HepG2 (cell line): ENCODE measurements around the gene NPBWR2. TPM values are rescaled to one million over a fixed set of nuclear protein-coding genes. Genes with fewer than 3 reads are reported as not detected.

Experiments
- CEBPG ChIP-seq: IDR thresholded peaks from 2 replicates; pipeline ENCODE4 v1.6.1; 2016
- FOXA1 ChIP-seq, 2 experiments: fragments of 450-650 bp in 1 of 2; sonication (generic) in 1 of 2; formaldehyde crosslinking in 1 of 2; IDR thresholded peaks; 2 replicates each; pipeline versions ENCODE4 v1.4.0 to v1.6.1; 2016 to 2020; ENCODE audit warnings: missing genetic modification reagents in 1 of 2
- MAZ ChIP-seq, 2 experiments: sonication (generic) in 1 of 2; formaldehyde crosslinking in 1 of 2; IDR thresholded peaks; 2 replicates each; pipeline versions ENCODE4 v1.5.0 to v1.6.1; 2012 to 2020; ENCODE audit warnings: low read depth in 2 of 2, mild to moderate bottlenecking in 2 of 2, borderline replicate concordance in 1 of 2, improper control_type of control experiment in 1 of 2, low read length in 1 of 2, missing genetic modification reagents in 1 of 2, moderate library complexity in 1 of 2
- NFE2L2 ChIP-seq: fragments of 150-350 bp; IDR thresholded peaks from 2 replicates; pipeline ENCODE4 v1.6.1; 2014; ENCODE audit warnings: low read length
- RBM22 ChIP-seq: fragments of 200-400 bp; formaldehyde crosslinking; optimal IDR thresholded peaks from 2 replicates; pipeline ENCODE3; 2017; ENCODE audit warnings: mild to moderate bottlenecking, low read length, moderate library complexity
- SNAI1 ChIP-seq: sonication (generic); formaldehyde crosslinking; IDR thresholded peaks from 2 replicates; pipeline ENCODE4 v1.5.0; 2020; ENCODE audit warnings: mild to moderate bottlenecking, missing genetic modification reagents, borderline replicate concordance
- ZNF431 ChIP-seq: sonication (generic); formaldehyde crosslinking; IDR thresholded peaks from 2 replicates; pipeline ENCODE4 v1.9.0; 2022; ENCODE audit warnings: missing genetic modification reagents, low read depth, mild to moderate bottlenecking, borderline replicate concordance
- ZNF775 ChIP-seq: sonication (generic); formaldehyde crosslinking; IDR thresholded peaks from 2 replicates; pipeline ENCODE4 v1.4.0; 2020; ENCODE audit warnings: missing genetic modification reagents, mild to moderate bottlenecking, moderate library complexity, borderline replicate concordance
- polyA plus RNA-seq, 8 experiments: library from polyadenylated mRNA; depleted of rRNA in 3 of 8; stranded (reverse) in 7 of 8; unstranded in 1 of 8; fragments of >200 nt; fragmentation: Illumina TruSeq in 4 of 8; extraction: Trizol in 4 of 8; gene quantifications; 2 replicates each; pipeline versions ENCODE4 v1.2.1 to v1.2.3, GENCODE V29; 2011 to 2016; ENCODE audit warnings: low read depth in 4 of 8, missing spikeins in 1 of 8, mixed read lengths in 1 of 8; ENCODE audit not compliant: insufficient read depth in 1 of 8
- total RNA-seq, 5 experiments: library from RNA; depleted of rRNA; stranded (reverse); fragments of >200 nt; fragmentation: Illumina TruSeq; extraction: Trizol; gene quantifications; 2 replicates each; pipeline ENCODE4 v1.2.3, GENCODE V29; 2016; ENCODE audit warnings: low read depth in 1 of 5
- TF ChIP-seq, protein P1 (sequence below): sonication (generic); formaldehyde crosslinking; IDR thresholded peaks from 2 replicates; pipeline ENCODE4 v1.5.0; 2020; ENCODE audit warnings: mild to moderate bottlenecking, missing genetic modification reagents, moderate library complexity
- TF ChIP-seq, protein P2 (sequence below): sonication (generic); formaldehyde crosslinking; conservative IDR thresholded peaks from 2 replicates; pipeline ENCODE4 v1.4.0; 2020; ENCODE audit warnings: missing genetic modification reagents
- TF ChIP-seq, protein P3 (sequence below): sonication (generic); formaldehyde crosslinking; IDR thresholded peaks from 2 replicates; pipeline ENCODE4 v1.5.0; 2020; ENCODE audit warnings: mild to moderate bottlenecking, missing genetic modification reagents, borderline replicate concordance
- TF ChIP-seq, protein P4 (sequence below): sonication (generic); formaldehyde crosslinking; conservative IDR thresholded peaks from 2 replicates; pipeline ENCODE4 v1.5.0; 2020; ENCODE audit warnings: missing genetic modification reagents

The NPBWR2 gene
- total and polyA plus RNA-seq, 2 of the 13 experiments (the other 11 are each of a cell fraction or from before 2014, with no cell fraction given): not detected

DNA sequence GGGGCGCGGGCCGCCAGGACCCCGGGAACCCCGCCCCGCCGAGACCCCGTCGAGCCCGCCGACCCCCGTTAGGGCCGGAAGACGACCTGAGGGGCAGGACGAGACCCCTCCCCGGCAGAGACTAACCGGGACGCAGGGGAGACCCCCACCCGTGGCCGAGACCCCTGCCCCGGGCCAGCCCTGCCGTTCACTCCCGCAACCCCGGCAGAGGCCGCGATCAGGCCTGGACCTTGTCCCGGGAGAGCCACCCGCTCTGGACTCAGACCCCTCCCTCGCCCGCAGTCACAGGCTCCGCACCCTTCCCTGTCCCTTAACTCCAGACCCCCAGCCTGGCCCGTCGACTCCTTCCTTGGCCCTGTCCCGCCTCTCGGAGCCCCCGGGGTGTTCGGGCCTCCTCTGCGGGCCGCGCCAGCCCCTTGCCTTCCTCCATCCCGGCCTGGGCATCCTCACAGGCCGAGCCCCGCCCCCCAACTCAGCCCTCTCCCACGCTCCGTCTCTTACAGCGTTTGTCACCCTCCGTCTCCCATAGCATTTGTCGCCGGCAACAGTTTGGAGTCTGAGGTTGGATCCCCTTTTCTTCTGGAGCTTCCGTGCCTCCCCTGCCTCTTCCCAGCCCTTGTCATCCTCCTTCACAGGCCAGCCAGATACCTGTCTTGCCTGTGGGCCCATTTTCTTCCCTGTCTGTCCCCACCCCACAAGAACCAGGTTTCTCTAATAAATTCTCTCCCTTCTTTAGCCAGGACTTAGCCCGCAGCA lies 43.8 kb downstream of the NPBWR2 start (continued):
- TF ChIP-seq SNAI1 (CRISPR knock-in tag) (peak; percentile 50; the same call in 1 of the 2 replicates), NFE2L2 (peak; percentile 6; the same call in 1 of the 2 replicates), RBM22 (no peak), MAZ (IDR thresholded peaks at IDR 0.05; ENCODE audit: borderline replicate concordance, low read depth, low read length) (no peak), MAZ (CRISPR knock-in tag; IDR thresholded peaks at IDR 0.05; ENCODE audit: low read depth) (no peak), ZNF431 (no peak), CEBPG (CRISPR knock-in tag) (no peak), FOXA1 (IDR thresholded peaks at IDR 0.05) (no peak), FOXA1 (CRISPR knock-in tag; IDR thresholded peaks at IDR 0.05) (peak; percentile 2; the same call in 1 of the 2 replicates), ZNF775 (CRISPR knock-in tag) (no peak)
- TF ChIP-seq, protein P1, sequence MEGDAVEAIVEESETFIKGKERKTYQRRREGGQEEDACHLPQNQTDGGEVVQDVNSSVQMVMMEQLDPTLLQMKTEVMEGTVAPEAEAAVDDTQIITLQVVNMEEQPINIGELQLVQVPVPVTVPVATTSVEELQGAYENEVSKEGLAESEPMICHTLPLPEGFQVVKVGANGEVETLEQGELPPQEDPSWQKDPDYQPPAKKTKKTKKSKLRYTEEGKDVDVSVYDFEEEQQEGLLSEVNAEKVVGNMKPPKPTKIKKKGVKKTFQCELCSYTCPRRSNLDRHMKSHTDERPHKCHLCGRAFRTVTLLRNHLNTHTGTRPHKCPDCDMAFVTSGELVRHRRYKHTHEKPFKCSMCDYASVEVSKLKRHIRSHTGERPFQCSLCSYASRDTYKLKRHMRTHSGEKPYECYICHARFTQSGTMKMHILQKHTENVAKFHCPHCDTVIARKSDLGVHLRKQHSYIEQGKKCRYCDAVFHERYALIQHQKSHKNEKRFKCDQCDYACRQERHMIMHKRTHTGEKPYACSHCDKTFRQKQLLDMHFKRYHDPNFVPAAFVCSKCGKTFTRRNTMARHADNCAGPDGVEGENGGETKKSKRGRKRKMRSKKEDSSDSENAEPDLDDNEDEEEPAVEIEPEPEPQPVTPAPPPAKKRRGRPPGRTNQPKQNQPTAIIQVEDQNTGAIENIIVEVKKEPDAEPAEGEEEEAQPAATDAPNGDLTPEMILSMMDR (CRISPR knock-in tag): no peak
- TF ChIP-seq, protein P2, sequence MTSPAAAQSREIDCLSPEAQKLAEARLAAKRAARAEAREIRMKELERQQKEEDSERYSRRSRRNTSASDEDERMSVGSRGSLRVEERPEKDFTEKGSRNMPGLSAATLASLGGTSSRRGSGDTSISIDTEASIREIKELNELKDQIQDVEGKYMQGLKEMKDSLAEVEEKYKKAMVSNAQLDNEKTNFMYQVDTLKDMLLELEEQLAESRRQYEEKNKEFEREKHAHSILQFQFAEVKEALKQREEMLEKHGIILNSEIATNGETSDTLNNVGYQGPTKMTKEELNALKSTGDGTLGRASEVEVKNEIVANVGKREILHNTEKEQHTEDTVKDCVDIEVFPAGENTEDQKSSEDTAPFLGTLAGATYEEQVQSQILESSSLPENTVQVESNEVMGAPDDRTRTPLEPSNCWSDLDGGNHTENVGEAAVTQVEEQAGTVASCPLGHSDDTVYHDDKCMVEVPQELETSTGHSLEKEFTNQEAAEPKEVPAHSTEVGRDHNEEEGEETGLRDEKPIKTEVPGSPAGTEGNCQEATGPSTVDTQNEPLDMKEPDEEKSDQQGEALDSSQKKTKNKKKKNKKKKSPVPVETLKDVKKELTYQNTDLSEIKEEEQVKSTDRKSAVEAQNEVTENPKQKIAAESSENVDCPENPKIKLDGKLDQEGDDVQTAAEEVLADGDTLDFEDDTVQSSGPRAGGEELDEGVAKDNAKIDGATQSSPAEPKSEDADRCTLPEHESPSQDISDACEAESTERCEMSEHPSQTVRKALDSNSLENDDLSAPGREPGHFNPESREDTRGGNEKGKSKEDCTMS (CRISPR knock-in tag): no peak
- TF ChIP-seq, protein P3, sequence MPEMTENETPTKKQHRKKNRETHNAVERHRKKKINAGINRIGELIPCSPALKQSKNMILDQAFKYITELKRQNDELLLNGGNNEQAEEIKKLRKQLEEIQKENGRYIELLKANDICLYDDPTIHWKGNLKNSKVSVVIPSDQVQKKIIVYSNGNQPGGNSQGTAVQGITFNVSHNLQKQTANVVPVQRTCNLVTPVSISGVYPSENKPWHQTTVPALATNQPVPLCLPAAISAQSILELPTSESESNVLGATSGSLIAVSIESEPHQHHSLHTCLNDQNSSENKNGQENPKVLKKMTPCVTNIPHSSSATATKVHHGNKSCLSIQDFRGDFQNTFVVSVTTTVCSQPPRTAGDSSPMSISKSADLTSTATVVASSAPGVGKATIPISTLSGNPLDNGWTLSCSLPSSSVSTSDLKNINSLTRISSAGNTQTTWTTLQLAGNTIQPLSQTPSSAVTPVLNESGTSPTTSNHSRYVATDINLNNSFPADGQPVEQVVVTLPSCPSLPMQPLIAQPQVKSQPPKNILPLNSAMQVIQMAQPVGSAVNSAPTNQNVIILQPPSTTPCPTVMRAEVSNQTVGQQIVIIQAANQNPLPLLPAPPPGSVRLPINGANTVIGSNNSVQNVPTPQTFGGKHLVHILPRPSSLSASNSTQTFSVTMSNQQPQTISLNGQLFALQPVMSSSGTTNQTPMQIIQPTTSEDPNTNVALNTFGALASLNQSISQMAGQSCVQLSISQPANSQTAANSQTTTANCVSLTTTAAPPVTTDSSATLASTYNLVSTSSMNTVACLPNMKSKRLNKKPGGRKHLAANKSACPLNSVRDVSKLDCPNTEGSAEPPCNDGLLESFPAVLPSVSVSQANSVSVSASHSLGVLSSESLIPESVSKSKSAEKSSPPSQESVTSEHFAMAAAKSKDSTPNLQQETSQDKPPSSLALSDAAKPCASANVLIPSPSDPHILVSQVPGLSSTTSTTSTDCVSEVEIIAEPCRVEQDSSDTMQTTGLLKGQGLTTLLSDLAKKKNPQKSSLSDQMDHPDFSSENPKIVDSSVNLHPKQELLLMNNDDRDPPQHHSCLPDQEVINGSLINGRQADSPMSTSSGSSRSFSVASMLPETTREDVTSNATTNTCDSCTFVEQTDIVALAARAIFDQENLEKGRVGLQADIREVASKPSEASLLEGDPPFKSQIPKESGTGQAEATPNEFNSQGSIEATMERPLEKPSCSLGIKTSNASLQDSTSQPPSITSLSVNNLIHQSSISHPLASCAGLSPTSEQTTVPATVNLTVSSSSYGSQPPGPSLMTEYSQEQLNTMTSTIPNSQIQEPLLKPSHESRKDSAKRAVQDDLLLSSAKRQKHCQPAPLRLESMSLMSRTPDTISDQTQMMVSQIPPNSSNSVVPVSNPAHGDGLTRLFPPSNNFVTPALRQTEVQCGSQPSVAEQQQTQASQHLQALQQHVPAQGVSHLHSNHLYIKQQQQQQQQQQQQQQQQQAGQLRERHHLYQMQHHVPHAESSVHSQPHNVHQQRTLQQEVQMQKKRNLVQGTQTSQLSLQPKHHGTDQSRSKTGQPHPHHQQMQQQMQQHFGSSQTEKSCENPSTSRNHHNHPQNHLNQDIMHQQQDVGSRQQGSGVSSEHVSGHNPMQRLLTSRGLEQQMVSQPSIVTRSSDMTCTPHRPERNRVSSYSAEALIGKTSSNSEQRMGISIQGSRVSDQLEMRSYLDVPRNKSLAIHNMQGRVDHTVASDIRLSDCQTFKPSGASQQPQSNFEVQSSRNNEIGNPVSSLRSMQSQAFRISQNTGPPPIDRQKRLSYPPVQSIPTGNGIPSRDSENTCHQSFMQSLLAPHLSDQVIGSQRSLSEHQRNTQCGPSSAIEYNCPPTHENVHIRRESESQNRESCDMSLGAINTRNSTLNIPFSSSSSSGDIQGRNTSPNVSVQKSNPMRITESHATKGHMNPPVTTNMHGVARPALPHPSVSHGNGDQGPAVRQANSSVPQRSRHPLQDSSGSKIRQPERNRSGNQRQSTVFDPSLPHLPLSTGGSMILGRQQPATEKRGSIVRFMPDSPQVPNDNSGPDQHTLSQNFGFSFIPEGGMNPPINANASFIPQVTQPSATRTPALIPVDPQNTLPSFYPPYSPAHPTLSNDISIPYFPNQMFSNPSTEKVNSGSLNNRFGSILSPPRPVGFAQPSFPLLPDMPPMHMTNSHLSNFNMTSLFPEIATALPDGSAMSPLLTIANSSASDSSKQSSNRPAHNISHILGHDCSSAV (CRISPR knock-in tag): no peak
- TF ChIP-seq, protein P4, sequence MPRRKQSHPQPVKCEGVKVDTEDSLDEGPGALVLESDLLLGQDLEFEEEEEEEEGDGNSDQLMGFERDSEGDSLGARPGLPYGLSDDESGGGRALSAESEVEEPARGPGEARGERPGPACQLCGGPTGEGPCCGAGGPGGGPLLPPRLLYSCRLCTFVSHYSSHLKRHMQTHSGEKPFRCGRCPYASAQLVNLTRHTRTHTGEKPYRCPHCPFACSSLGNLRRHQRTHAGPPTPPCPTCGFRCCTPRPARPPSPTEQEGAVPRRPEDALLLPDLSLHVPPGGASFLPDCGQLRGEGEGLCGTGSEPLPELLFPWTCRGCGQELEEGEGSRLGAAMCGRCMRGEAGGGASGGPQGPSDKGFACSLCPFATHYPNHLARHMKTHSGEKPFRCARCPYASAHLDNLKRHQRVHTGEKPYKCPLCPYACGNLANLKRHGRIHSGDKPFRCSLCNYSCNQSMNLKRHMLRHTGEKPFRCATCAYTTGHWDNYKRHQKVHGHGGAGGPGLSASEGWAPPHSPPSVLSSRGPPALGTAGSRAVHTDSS (CRISPR knock-in tag): no peak
